Measurements from ENCODE around the gene COL18A1.

The COL18A1 gene

DNA sequence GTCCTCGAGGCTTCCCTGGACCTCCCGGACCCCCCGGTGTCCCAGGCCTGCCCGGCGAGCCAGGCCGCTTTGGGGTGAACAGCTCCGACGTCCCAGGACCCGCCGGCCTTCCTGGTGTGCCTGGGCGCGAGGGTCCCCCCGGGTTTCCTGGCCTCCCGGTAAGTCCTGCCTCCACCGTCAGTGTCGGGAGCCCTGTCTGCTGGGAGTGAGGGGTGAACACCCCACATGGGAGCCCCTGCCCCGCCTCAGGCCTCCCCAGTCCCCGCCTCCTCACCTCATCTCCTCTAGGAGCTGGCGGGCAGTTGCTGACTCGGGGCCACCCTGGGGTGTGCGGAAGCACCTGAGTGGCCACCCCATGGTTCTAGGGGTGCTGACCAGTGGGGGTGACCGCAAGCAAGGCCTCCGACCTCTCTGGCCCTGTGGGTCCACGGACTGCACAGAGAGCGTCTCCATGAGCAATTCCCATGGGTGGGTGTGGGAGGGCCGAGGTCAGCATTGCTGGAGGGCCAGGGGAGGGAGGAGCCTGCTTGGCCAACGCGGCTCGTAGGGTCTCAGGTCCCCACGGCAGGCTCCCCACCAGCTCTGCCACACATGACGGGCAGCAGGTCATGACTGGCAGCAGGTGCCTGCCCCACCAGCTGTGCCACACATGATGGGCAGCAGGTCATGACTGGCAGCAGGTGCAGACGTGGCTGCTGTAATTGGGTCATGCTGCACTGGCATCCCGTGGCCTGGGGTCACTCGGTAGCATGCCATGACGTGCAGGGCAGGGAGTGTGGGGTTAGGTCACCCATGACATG is 75.9 kb downstream of the COL18A1 start:
- no peak for DNase-seq (ENCODE audit: low spot score)

DNA sequence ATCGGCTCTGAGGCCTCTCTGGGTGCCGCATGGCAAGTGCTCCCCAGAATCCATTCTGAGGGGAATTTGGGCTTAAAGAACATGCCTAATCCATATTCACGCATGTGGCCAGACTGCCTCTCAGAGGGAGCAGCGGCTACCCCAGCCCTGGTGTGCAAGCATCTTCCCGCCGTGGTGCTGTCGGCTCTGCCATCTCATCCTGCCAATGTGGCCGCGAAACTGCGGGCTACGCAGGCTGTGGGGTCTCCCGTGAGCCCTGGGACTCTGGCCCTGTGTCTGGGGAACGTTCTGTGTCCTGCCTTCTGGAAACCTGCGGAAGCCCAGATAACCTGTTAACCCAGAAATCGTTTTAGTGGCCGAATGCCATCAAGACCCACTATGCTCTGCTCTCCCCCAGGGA is 76.6 kb downstream of the COL18A1 start:
- DNase-seq (ENCODE audit: low spot score), result no peak

DNA sequence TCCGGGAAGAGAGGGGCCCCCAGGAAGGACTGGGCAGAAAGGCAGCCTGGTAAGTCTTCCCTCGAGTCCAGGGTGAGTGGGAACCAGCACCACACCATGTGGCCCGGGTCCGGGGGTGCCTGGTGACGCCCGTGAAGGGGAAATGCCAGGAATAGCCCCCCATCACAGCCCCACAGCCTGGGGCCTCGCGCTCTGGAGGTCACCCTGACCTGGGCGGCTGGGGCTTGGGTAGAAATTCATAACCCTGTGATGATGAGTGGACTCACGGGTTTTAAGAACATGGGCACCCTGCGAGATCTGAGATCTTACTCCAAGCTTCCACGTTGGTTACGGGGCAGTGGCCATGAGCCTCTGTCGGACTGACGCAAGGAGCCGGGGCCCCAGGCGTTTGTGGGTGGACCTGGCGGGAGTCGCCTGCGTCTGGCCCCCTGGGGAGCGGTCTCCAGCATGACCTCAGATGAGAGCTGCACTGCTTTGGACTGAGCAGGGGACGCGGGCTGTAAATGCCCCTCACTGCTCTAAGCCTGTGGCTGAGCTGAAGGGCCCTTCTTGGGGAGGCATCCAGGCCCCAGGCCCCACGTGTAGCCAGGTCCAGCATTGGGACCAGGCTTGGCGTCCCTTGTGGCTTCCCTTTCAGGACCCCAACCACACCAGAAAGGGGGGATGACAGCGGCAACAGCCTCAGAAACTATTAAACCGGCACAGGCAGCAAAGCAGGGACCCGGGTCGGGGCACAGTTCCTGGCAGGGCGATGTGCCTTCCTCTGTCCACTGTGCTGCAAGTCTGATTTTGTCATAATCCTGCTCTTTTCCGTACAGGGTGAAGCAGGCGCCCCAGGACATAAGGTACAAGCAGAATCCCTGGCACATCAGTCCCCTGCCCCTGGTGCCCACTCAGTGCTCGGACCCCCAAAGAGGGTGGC is 77.3 kb downstream of the COL18A1 start:
- DNase-seq (ENCODE audit: low spot score), result no peak

DNA sequence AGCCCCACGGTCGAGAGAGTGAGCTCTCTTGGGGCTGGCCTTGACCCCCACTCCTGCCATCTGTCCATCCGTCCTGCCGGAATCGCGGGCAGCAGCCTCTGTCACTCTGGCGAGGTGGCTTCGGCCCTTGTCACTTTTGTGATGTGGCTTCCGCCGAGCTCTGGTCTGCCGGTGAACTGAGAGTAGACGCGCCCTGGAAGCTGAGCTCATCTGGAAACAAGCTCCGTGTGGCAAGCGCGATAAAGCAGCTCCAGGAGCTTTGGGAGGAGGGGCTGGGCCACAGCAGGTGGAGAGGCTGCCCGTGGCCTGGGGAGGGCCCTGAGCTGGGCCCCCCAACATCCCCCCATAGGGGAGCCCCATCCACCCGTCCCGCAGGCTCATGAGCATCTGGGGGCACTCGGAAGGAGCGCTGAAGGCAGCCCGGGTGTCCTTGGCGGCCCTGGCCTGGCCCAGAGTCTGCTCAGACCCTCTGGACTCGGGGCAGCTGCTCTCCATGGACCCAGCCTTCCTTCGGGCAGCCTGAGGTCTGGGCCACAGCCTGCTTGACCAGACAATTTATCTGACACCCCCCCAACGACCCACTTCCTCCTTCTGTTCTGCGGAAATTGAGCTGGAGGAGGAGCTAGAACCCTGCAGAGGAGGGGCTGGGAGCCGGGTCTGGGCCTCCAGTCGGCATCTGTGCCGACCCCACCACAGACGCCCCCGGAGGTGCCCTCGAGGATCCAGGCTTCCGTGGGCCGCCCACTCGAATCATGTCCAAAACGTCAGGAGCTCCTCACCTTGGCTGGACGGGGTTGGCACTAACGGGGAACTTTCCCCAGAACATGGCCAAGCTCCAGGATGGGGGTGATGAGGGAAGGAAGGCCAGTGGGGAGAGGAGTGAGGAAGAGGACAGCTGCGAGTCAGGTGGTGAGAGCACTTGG is 78.2 kb downstream of the COL18A1 start:
- no peak for DNase-seq (ENCODE audit: low spot score)

DNA sequence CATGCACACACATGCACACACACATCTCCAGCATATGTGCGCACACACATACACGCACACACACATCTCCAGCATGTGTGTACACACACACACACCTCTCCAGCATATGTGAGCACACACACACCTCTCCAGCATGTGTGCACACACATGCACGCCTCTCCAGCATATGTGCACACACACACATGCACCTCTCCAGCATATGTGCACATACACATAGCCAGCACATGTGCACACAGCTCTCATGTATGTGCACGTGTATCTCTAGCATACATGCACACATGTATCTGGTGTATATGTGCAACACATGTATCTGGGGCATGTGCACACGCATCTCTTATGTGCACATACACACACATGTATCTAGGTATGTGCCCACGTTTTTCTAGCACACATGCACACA is 79.4 kb downstream of the COL18A1 start:
- no peak for DNase-seq (ENCODE audit: low spot score)

DNA sequence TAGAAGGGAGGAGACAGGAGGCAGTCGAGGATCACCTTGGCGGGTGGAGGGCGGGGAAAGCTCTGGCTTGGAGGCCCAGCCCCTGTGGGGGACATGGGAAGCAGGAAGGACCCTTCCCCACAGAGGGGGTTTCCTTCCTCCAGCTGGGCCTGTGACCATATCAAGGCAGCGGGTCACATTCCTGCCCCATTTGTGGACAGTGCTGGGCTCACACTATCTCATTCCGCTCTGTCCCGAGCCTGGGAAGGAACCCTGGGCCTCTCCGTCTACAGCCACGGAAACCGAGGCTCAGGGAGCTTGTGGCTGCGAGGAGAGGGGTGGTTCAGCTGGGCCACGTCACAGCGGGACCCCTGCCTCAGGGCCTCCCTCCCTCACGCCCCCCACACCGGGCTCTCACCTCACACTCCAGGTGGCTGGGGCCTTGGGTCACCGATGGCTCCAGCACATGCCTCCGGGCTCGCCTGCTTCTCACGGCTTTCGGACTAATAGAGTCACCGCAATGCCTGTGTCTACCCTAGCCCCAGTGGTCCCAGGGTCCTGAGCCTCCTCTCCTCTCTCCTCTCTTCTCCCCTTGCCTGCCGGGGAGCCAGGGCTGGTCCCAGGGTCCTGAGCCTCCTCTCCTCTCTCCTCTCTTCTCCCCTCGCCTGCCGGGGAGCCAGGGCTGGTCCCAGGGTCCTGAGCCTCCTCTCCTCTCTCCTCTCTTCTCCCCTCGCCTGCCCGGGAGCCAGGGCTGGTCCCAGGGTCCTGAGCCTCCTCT is 80.9 kb downstream of the COL18A1 start:
- DNase-seq (ENCODE audit: low spot score), result no peak

DNA sequence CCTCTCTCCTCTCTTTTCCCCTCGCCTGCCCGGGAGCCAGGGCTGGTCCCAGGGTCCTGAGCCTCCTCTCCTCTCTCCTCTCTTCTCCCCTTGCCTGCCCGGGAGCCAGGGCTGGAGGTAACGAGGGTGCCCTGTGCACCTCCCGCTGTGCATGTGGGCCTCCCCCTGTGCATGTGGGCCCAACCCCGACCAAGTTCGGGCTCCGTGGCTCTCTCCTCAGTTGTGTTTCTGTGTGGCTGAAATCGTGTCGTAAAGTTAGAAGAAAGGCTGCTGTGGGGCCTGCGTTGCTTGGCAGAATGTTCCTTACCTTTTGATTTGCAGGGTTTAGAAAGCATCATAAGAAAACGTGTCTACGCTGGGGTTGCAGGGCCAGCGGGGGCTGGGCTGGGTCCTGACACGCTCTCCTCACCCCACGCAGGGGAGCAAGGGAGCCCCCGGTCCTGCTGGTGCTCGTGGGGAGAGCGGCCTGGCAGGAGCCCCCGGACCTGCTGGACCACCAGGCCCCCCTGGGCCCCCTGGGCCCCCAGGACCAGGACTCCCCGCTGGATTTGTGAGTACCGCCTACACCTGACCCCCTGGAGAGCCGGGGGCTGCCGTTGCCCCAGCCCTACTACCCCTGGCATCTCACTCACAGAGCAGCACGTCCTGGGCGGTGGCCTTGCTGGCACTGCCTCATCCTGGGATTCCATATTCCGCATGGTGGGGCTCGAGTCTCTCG is 81.6 kb downstream of the COL18A1 start:
- DNase-seq (ENCODE audit: low spot score), result no peak

DNA sequence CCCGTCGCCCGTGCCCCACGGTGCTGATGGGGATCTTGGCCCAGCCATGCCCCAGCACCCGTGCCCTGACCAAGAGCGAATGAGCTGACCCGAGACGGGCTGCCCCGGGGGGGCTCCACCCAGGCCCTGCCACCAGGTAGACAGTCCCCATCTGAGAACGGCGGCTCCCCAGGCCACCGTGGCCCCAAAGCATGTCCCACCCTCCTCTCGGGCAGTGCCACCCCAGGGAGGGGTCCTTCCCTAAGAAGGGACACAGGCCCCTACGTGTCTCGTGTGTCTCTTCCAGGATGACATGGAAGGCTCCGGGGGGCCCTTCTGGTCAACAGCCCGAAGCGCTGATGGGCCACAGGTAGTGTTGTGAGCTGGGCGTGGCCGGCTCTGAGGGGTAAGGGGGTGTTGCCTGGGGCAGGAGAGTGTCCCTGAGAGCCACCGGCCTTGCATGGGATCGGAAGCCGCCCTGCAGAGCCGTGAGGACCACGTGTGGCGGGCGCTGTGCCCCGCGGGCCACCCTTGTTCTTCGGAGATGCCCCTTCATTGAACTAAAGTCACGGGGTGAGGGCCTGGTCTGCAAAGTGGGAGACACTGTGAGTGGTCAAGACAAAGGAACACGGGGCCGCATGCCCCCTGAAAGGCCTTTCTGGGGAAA is 82.3 kb downstream of the COL18A1 start:
- no peak for DNase-seq (ENCODE audit: low spot score)

DNA sequence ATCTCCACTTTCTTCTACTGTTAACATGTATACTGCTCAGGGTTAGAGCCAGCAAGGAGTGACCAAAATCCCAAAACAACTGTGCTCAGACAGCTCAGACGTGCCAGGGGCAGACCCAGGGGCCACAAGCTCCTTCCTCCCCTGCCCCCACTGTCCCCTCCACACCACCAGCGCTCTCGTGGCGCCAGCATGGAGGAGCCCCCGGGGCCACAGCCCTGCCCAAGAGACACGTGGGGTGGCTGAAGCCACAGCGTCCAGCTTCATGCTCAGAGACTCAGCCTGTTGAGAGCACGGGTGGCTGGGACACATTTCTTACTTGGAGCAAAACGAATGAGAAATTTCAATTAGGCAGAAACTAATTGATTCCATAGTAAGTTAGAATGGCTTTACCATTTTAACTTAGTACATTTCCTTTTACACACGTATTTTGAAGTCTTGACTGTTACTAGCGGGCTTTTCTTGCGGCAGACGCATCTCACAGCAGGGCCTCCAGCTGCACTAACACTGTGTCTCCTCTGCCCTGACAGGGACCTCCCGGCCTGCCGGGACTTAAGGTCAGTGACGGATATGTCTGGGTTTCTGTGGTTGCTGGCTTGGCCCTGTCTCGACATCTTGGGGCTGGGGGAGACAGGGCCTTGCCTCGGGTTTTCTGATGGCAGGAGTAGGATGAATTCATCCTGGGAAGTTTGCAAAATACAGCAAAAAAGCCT is 83.1 kb downstream of the COL18A1 start:
- DNase-seq (ENCODE audit: low spot score), result no peak

DNA sequence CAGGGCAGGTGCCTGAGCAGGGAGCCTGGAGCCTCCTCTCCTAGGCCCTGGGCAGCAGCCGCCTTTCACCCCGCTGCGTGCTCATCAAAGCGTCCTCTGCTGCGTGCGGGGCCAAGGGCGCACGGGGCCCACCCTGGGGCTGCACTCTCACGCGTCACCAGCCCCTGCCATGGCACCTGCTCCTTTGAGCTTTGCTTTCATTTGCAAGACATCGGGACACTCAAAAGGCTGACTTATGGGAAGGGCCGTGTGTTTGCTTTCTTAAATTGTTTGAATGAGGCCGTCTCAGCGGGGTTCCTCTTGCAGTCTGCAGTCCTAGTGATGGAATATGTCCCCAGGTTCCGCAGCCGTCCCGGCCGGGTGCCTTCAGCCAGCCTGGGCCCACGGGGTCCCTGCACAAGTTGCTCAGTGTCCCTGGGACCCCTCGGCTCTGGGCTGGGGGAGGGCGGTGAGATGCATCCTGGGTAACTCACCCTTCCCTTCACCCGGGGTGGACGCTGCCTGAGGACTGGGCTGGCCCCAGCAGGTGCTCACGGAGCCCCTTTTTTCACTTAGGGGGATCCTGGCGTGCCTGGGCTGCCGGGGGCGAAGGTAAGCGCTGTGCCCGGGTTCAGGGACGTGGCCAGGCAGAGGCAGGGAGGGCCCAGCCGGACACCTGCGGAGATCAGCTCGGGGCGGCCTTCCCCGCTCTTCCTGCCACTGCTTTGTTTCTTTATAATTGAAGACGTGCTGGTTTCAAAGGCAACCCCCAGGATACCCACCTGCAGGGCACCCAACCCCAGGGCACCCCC is 84.2 kb downstream of the COL18A1 start:
- DNase-seq (ENCODE audit: low spot score), result no peak

DNA sequence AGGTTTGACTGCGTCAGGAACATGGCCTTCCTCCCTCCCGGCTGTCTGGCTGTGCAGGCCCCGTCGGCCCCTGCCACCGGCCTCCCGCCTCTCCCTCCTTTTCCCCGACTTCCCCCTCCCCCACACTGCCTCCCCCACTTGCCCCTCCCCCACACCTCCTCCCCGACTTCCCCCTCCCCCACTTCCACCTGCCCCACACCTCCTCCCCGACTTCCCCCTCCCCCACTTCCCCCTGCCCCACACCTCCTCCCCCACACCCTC is 84.7 kb downstream of the COL18A1 start:
- DNase-seq (ENCODE audit: low spot score), result no peak

DNA sequence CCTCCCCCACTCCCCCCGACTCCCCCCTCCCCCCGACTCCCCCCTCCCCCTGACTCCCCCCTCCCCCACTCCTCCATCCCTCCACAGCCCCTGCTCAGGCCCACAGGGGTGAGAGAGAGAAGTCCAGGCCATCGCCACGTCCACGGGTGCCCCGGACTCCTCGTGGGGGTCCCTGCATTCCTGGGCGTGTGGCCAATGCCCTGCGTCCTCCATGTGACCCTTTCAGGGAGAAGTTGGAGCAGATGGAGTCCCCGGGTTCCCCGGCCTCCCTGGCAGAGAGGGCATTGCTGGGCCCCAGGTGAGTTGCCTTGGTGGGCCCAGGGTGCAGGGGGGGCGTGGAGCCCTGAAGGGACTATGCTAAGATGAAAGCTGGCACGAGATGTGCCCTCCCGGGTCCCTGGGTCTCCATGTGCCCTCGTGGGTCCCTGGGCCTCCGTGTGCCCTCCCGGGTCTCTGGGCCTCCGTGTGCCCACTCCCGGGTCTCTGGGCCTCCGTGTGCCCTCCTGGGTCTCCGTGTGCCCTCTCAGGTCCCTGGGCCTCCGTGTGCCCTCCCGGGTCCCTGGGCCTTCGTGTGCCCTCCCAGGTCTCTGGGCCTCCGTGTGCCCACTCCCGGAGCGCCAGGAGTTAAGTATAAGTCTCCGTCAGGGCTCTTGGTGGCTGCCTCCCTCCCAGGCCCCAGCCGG is 85.2 kb downstream of the COL18A1 start:
- DNase-seq (ENCODE audit: low spot score), result no peak

DNA sequence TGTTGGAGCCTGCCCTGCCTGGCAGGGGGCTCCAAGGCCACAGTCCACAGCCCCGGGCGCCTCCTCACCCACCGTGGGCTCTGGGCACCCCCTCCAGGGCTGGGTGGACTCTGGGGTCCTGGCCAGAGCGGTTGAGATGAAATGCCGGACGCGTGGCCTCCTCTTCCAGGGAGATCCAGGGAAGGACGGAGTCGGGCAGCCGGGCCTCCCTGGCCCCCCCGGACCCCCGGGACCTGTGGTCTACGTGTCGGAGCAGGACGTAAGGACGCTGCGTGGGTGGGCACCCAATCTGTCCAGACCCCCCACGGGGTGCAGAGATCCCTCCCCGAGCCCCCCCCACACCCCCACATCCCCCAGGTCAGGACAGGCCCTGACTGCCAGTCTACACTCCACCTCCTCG is 86.1 kb downstream of the COL18A1 start:
- DNase-seq (ENCODE audit: low spot score), result no peak

DNA sequence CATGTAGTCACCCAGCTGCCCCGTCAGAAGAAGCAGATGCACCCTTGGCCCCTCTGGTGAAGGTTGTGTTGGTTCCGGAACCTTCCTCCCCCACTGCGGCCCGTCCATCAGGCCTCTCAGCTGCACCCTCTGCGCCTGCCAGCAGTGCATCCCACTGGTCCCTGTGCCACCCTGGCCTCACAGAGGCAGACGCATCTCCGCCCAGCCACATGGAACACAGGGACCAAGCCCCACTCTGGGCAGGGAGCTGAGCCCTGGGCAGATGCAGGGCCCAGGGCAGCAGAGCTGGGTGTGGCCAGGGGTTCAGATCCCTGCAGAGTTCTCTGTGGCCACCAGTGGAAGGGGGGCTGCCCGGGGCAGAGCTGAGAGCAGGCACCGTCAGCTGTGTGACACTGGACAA is 86.7 kb downstream of the COL18A1 start:
- DNase-seq (ENCODE audit: low spot score), result no peak

DNA sequence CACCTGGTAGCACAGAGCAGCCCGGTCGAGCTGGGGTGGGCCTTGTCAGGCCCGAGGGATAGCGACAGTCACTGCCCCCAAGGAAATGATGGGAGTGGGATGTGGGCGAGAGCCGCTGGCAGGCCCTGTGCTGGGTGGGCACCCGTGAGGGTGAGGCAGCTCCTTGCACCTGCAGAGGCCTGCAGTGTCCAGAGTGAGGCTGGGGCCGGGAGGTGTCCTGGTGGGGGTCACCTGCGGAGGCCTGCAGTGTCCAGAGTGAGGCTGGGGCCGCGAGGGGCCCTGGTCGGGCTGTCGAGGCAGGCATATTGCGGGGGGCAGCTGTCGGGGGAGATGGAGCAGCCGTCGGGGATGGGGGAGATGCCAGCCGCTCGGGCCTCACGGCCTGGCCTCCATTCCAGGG is 87.8 kb downstream of the COL18A1 start:
- no peak for DNase-seq (ENCODE audit: low spot score)

DNA sequence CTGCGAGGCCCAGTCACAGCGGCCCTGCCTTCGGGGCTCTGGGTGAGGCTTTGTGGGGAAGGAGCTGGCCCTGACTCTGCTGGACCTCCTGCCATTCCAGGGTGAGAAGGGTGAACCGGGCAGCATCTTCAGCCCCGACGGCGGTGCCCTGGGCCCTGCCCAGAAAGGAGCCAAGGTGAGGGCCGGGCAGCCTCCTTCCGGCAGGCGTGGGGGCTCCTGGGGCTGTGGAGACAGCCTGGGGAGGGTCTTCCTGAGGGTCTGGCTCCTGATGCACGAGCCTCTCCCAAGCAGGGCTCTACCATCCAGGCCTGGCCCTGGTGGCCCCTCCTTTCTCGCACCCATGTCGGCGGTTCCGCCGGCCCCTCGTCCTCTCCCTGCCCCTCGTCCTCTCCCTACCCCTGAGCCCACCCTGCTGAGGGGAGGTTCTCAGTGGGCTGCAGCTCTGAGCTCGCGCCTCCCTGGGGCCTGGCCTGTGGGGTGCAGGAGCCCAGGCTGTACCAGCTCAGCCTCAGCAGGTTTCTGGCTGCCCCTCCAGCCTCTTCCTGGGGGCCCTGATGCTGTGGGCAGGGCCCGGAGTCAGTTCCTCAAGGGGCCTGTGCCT is 88.5 kb downstream of the COL18A1 start:
- DNase-seq (ENCODE audit: low spot score), result no peak

DNA sequence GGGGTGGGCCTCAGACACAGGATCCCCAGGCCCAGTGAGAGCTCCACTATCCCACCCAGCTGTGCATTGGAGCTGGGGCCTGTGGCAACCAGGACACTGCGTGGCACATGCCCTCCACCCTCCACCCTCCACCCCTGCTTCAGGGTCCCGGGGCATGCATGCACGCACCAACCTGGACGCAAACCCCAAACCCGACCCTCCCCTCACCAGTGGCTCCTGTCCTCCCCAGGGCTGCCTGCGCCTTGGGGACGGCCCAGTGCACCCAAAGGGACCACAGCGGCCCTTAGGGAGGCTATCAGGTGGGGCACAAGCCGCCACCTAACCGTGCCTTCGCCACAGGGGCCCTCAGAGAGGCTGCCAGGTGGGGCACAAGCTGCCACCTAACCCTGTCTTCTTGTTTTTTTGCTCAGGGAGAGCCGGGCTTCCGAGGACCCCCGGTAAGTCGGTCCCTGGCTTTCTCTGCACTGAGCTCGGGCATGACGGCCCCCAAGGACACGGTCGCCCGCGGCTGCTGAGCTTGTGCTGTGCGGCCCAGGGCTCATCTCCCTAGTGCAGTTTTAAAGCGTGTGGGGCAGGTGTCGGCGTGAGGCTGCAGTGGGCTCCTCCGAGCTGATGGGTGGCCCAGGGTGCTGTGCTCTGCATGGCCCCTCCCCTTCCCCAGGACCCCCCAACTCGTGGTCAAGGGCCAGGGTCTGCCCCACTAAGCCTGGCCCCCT is 89.3 kb downstream of the COL18A1 start:
- DNase-seq (ENCODE audit: low spot score), result no peak

Data from putamen (tissue), 1 donor.